HepG2 (cell line): ENCODE results near the gene RAB34. TPM values are rescaled to one million over a fixed set of nuclear protein-coding genes. Genes with fewer than 3 reads are reported as not detected.

ENCODE experiments used
- AHDC1 ChIP-seq: sonication (generic); formaldehyde crosslinking; IDR thresholded peaks from 2 replicates; pipeline ENCODE4 v1.5.1; 2020; ENCODE audit warnings: mild to moderate bottlenecking, missing genetic modification reagents, borderline replicate concordance
- ATF3 ChIP-seq: sonication (generic); formaldehyde crosslinking; IDR thresholded peaks from 2 replicates; pipeline ENCODE4 v1.4.0; 2020; ENCODE audit warnings: missing genetic modification reagents
- ATF4 ChIP-seq, 2 experiments: fragments of 450-650 bp in 1 of 2; sonication (generic) in 1 of 2; formaldehyde crosslinking; IDR thresholded peaks; 2 replicates each; pipeline versions ENCODE4 v1.5.0 to v1.8.0; 2020 to 2022; ENCODE audit warnings: mild to moderate bottlenecking in 1 of 2, missing genetic modification reagents in 1 of 2
- EED ChIP-seq: sonication (generic); formaldehyde crosslinking; IDR thresholded peaks from 2 replicates; pipeline ENCODE4 v1.5.0; 2020; ENCODE audit warnings: mild to moderate bottlenecking, missing genetic modification reagents
- FOXA3 ChIP-seq: IDR thresholded peaks from 2 replicates; pipeline ENCODE4 v1.6.1; 2016; ENCODE audit warnings: missing genetic modification reagents, missing compliant biosample characterization
- ISL2 ChIP-seq: sonication (generic); formaldehyde crosslinking; IDR thresholded peaks from 2 replicates; pipeline ENCODE4 v1.5.0; 2020; ENCODE audit warnings: missing genetic modification reagents
- KLF12 ChIP-seq: sonication (generic); formaldehyde crosslinking; IDR thresholded peaks from 2 replicates; pipeline ENCODE4 v1.4.0; 2020; ENCODE audit warnings: missing genetic modification reagents, borderline replicate concordance
- MEIS2 ChIP-seq: sonication (generic); formaldehyde crosslinking; IDR thresholded peaks from 2 replicates; pipeline ENCODE4 v1.9.0; 2021; ENCODE audit warnings: mild to moderate bottlenecking, missing genetic modification reagents
- MIXL1 ChIP-seq: IDR thresholded peaks from 2 replicates; pipeline ENCODE4 v1.6.1; 2016
- POLR2G ChIP-seq: fragments of 200-400 bp; formaldehyde crosslinking; IDR thresholded peaks from 2 replicates; pipeline ENCODE4 v1.6.1; 2018; ENCODE audit warnings: mild to moderate bottlenecking, low read depth, low read length, moderate library complexity
- RFXAP ChIP-seq: sonication (generic); formaldehyde crosslinking; IDR thresholded peaks from 2 replicates; pipeline ENCODE4 v1.4.0; 2020; ENCODE audit warnings: missing genetic modification reagents, borderline replicate concordance
- SALL2 ChIP-seq: sonication (generic); formaldehyde crosslinking; IDR thresholded peaks from 2 replicates; pipeline ENCODE4 v1.8.1; 2023; ENCODE audit warnings: mild to moderate bottlenecking, missing genetic modification reagents, inconsistent platforms
- SP5 ChIP-seq: IDR thresholded peaks from 2 replicates; pipeline ENCODE4 v1.6.1; 2016; ENCODE audit warnings: low read depth, borderline replicate concordance
- TGIF2 ChIP-seq: IDR thresholded peaks from 2 replicates; pipeline ENCODE4 v1.6.1; 2016; ENCODE audit warnings: control low read depth, missing compliant biosample characterization
- ZMYM2 ChIP-seq: sonication (generic); formaldehyde crosslinking; IDR thresholded peaks from 2 replicates; pipeline ENCODE4 v1.8.0; 2022; ENCODE audit warnings: mild to moderate bottlenecking, missing genetic modification reagents
- ZNF136 ChIP-seq: sonication (generic); formaldehyde crosslinking; IDR thresholded peaks from 2 replicates; pipeline ENCODE4 v1.8.1; 2022; ENCODE audit warnings: low read depth, mild to moderate bottlenecking, moderate library complexity, missing genetic modification reagents
- ZNF468 ChIP-seq: sonication (generic); formaldehyde crosslinking; IDR thresholded peaks from 2 replicates; pipeline ENCODE4 v1.8.0; 2022; ENCODE audit warnings: mild to moderate bottlenecking, moderate library complexity, missing genetic modification reagents
- ZNF543 ChIP-seq: sonication (generic); formaldehyde crosslinking; IDR thresholded peaks from 2 replicates; pipeline ENCODE4 v1.4.0; 2020; ENCODE audit warnings: mild to moderate bottlenecking, missing genetic modification reagents
- ZNF7 ChIP-seq: IDR thresholded peaks from 2 replicates; pipeline ENCODE4 v1.6.1; 2016; ENCODE audit warnings: missing biosample characterization, missing genetic modification reagents
- polyA plus RNA-seq, 8 experiments: library from polyadenylated mRNA; depleted of rRNA in 3 of 8; stranded (reverse) in 7 of 8; unstranded in 1 of 8; fragments of >200 nt; fragmentation: Illumina TruSeq in 4 of 8; extraction: Trizol in 4 of 8; gene quantifications; 2 replicates each; pipeline versions ENCODE4 v1.2.1 to v1.2.3, GENCODE V29; 2011 to 2016; ENCODE audit warnings: low read depth in 4 of 8, missing spikeins in 1 of 8, mixed read lengths in 1 of 8; ENCODE audit not compliant: insufficient read depth in 1 of 8
- total RNA-seq, 5 experiments: library from RNA; depleted of rRNA; stranded (reverse); fragments of >200 nt; fragmentation: Illumina TruSeq; extraction: Trizol; gene quantifications; 2 replicates each; pipeline ENCODE4 v1.2.3, GENCODE V29; 2016; ENCODE audit warnings: low read depth in 1 of 5
- TF ChIP-seq, protein P1 (sequence below): sonication (generic); formaldehyde crosslinking; IDR thresholded peaks from 2 replicates; pipeline ENCODE4 v1.4.0; 2020; ENCODE audit warnings: mild to moderate bottlenecking, missing genetic modification reagents
- TF ChIP-seq, protein P2 (sequence below): sonication (generic); formaldehyde crosslinking; IDR thresholded peaks from 2 replicates; pipeline ENCODE4 v1.4.0; 2020; ENCODE audit warnings: missing genetic modification reagents, low read depth, mild to moderate bottlenecking, borderline replicate concordance
- TF ChIP-seq, protein P3 (sequence below): IDR thresholded peaks from 2 replicates; pipeline ENCODE4 v1.6.1; 2012; ENCODE audit warnings: inconsistent platforms

RAB34 gene
- total and polyA plus RNA-seq, 2 of the 13 experiments (the other 11 are each of a cell fraction or from before 2014, with no cell fraction given): 0.49 TPM; not detected in 1

DNA sequence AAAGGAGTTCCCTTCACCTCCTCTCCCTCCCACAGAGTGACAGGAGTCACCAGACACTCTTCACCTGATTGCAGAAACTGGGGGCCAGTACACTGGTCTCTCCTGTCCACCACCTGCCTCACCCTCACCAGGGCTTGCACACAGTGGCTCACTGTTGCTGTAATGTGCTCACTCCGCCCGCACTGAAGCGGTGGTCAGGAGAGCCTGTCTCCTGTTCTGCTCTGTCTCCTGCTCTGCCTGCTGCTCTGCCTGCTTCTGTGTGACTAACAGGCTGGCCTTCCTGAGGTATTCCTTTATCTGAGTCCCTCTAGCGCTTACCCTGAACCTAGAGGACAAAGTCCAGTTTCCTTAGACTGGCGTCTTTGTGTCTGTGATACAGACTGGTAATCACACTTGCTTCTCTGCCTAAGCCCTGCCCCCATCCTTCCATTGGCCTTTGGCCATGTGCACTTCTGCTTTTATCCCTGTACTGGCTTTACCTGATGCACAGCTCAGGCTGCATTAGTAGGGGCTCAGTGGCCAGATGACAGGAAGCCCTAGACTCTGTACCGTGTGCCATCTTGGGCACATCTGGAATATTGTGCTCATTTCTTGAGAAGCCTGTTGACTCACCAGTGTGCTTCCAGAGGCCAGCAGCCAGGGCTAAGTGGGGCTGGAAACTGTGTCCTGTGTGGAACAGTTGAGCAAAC, 19.3 kb downstream of the RAB34 start (continued):
- TF ChIP-seq ATF4 (CRISPR knock-in tag; IDR thresholded peaks at IDR 0.05): peak in 1 of 2 experiments; percentile 48; a peak in 1 of 4 replicates
- 0 out of 2 replicates have a peak, but pooled peaks have one; percentile 34 for TF ChIP-seq EED (CRISPR knock-in tag)
- TF ChIP-seq SALL2: peak; percentile 82
- peak; percentile 12; the same call in 1 of the 2 replicates for TF ChIP-seq ATF3 (CRISPR knock-in tag)
- no peak for TF ChIP-seq ZNF543
- TF ChIP-seq, protein P1, sequence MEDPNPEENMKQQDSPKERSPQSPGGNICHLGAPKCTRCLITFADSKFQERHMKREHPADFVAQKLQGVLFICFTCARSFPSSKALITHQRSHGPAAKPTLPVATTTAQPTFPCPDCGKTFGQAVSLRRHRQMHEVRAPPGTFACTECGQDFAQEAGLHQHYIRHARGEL (CRISPR knock-in tag): no peak
- no peak for TF ChIP-seq ZNF468
- no peak for TF ChIP-seq KLF12 (CRISPR knock-in tag)
- TF ChIP-seq, protein P2, sequence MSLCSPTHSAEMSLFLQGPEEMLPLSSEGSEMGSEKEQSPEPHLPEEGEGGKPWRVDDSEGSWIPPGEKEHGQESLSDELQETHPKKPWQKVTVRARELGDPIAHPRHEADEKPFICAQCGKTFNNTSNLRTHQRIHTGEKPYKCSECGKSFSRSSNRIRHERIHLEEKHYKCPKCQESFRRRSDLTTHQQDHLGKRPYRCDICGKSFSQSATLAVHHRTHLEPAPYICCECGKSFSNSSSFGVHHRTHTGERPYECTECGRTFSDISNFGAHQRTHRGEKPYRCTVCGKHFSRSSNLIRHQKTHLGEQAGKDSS: peak; percentile 53; the same call in 1 of the 2 replicates
- TF ChIP-seq RFXAP (CRISPR knock-in tag): no peak; the same call in 1 of the 2 replicates
- TF ChIP-seq ISL2 (CRISPR knock-in tag): peak; percentile 67
- peak; percentile 62 for TF ChIP-seq TGIF2 (CRISPR knock-in tag)
- 0 out of 2 replicates have a peak, but pooled peaks have one; percentile 43 for TF ChIP-seq ZNF136
- TF ChIP-seq, protein P3, sequence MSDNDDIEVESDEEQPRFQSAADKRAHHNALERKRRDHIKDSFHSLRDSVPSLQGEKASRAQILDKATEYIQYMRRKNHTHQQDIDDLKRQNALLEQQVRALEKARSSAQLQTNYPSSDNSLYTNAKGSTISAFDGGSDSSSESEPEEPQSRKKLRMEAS: peak; percentile 91
- TF ChIP-seq SP5 (CRISPR knock-in tag): peak; percentile 64
- TF ChIP-seq AHDC1 (CRISPR knock-in tag): peak; percentile 47; the same call in 1 of the 2 replicates
- TF ChIP-seq MIXL1 (CRISPR knock-in tag): peak; percentile 72
- peak; percentile 53; the same call in 1 of the 2 replicates for TF ChIP-seq ZNF7 (CRISPR knock-in tag)
- TF ChIP-seq FOXA3 (CRISPR knock-in tag): peak; percentile 80
- TF ChIP-seq POLR2G: peak; percentile 88
- peak; percentile 75; the same call in 1 of the 2 replicates for TF ChIP-seq ZMYM2 (CRISPR knock-in tag)
- TF ChIP-seq MEIS2 (CRISPR knock-in tag): peak; percentile 62; the same call in 1 of the 2 replicates
